ENCODE results near the gene MPDU1. TPM values are rescaled to one million over a fixed set of nuclear protein-coding genes. Genes with fewer than 3 reads are reported as not detected.

MPDU1 gene
- total RNA-seq, 1 experiment from 2014 or later: 371 TPM

DNA sequence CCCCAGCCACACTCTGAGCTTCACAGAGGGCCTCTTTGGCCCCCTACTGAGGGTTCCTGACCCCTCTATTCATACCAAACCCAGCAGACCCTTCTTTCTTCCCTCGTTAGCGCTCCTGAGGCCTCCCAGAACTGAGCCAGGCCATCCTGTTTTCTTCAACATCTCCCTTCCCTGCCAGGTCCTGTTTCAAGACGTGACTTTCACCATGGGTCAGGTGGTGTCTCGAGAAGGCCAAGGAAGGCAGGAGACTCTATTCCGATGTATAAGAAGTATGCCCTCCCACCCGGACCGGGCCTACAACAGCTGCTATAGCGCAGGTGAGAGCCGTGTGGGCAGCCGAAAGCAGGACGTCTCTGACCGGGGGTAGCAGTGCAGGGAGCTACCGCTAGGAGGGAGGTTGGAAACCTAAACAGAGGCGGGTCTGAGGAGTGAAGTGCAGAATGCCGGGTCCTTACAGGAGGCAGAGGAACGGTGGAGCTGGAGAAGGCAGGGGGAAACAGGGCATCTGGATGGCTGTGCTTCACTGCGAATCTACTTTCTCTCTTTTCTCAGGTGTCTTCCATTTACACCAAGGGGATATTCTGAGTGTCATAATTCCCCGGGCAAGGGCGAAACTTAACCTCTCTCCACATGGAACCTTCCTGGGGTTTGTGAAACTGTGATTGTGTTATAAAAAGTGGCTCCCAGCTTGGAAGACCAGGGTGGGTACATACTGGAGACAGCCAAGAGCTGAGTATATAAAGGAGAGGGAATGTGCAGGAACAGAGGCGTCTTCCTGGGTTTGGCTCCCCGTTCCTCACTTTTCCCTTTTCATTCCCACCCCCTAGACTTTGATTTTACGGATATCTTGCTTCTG lies 23.3 kb upstream of the MPDU1 start:
- peak; percentile 45 for DNase-seq (ENCODE audit: low read depth)

DNA sequence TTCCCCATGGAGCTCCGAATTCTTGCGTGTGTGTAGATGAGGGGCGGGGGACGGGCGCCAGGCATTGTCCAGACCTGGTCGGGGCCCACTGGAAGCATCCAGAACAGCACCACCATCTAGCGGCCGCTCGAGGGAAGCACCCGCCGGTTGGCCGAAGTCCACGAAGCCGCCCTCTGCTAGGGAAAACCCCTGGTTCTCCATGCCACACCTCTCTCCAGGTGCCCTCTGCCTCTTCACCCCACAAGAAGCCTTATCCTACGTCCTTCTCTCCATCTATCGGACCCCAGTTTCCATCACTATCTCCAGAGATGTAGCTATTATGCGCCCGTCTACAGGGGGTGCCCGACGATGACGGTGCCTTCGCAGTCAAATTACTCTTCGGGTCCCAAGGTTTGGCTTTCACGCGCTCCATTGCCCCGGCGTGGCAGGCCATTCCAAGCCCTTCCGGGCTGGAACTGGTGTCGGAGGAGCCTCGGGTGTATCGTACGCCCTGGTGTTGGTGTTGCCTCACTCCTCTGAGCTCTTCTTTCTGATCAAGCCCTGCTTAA lies 22.6 kb upstream of the MPDU1 start:
- peak; percentile 70 for DNase-seq (ENCODE audit: low read depth)

DNA sequence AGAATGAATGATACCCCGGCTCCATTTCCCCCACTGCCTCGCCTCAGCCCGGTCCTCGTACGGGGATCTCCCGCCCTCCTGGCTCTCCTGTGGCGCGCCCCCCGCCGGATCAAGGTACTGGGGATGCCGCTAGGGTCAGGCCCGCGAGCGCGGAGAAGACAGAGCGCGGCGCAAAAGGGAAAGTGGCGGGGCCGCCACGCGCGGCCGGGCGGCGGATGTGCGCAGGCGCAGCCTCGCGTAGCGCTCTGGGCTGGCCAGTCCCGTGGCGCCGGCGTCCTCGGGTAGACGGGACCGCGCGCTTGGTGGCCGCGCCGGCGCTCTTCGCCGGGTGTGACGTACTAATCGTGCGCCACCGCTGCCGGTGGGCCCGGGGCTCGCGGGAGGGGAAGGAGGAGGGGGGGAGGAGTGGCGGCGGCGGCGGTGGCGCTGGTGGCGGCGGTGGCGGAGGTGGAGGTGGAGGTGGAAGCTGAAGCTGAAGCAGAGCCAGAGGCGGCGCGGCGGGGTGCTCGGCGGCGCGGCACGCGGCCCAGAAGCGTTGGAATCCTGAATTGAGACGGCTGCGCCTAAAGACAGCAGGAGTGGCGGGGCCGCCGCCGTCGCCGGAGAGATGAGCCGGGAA lies 22.0 kb upstream of the MPDU1 start, which contains the start of gene SENP3:
TSS of gene SENP3 (plus strand) at position 331 of the 619 bp plus-strand sequence. CDS start 1,158 bp downstream, outside the sequence.
- DNase-seq (ENCODE audit: low read depth): peak; percentile 84

DNA sequence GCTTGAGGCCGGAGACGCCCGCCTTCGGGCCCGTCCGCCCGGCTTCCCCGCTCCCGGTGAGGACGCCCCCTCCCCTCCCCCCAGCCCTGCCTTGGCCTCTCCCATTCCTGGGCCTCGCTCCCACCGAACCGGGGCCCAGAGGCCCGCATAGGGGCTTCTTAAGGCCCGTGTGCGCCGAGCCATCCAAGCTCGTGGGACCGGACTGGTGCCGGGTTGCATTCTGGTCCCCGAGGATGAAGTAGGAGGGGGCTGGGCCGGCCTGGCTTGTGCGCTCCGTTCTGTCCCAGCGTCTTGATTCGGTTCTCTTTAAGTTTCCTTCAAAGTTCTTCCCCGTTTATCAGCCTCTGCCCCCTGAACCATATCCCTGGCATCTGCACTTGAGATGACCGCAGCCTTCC lies 21.4 kb upstream of the MPDU1 start:
- no peak for DNase-seq (ENCODE audit: low read depth)

DNA sequence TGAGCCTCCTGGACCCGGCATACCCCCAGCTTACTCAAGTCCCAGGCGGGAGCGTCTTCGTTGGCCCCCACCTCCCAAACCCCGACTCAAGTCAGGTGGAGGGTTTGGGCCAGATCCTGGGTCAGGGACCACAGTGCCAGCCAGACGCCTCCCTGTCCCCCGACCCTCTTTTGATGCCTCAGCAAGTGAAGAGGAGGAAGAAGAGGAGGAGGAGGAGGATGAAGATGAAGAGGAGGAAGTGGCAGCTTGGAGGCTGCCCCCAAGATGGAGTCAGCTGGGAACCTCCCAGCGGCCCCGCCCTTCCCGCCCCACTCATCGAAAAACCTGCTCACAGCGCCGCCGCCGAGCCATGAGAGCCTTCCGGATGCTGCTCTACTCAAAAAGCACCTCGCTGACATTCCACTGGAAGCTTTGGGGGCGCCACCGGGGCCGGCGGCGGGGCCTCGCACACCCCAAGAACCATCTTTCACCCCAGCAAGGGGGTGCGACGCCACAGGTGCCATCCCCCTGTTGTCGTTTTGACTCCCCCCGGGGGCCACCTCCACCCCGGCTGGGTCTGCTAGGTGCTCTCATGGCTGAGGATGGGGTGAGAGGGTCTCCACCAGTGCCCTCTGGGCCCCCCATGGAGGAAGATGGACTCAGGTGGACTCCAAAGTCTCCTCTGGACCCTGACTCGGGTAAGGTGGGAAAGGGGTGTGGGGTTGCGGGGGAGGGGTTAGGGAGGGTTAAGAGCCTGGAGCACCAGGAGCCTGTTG lies 20.4 kb upstream of the MPDU1 start:
- DNase-seq (ENCODE audit: low read depth): no peak

DNA sequence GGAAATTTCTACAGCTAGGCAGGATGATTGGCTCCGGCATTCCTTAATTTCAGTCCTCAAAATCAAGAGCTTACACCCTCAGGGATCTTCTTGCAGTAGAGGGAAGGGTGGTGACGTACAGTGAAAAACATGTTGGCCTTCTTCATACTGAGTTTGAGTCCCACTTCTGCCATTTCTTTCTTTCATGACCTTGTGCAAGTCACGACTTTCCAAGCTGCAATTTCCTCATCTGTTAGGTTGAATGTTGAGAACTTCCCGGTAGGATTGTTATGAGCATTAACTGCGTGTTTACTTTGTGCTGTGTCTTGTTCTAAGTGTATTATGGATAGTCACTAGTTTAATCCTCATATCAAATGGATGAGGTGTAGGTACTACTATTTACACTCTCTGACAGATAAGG lies 14.1 kb upstream of the MPDU1 start:
- no peak for DNase-seq (ENCODE audit: low read depth)

DNA sequence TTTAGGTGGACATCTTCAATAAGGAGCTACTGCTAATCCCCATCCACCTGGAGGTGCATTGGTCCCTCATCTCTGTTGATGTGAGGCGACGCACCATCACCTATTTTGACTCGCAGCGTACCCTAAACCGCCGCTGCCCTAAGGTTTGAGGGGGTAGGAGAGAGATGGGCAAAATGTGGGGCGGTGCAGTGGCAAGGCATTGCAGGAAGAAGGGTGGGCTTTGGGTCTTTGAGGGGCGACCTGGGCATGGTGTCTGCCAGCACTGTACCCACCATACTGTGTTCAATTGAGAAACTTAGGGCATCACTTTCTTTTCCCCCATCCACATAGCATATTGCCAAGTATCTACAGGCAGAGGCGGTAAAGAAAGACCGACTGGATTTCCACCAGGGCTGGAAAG lies 13.3 kb upstream of the MPDU1 start:
- no peak for DNase-seq (ENCODE audit: low read depth)

DNA sequence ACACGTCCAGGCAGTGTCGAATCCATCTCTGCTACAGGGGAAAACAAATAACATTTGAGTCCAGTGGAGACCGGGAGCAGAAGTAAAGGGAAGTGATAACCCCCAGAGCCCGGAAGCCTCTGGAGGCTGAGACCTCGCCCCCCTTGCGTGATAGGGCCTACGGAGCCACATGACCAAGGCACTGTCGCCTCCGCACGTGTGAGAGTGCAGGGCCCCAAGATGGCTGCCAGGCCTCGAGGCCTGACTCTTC lies 11.4 kb upstream of the MPDU1 start:
- DNase-seq (ENCODE audit: low read depth): no peak

DNA sequence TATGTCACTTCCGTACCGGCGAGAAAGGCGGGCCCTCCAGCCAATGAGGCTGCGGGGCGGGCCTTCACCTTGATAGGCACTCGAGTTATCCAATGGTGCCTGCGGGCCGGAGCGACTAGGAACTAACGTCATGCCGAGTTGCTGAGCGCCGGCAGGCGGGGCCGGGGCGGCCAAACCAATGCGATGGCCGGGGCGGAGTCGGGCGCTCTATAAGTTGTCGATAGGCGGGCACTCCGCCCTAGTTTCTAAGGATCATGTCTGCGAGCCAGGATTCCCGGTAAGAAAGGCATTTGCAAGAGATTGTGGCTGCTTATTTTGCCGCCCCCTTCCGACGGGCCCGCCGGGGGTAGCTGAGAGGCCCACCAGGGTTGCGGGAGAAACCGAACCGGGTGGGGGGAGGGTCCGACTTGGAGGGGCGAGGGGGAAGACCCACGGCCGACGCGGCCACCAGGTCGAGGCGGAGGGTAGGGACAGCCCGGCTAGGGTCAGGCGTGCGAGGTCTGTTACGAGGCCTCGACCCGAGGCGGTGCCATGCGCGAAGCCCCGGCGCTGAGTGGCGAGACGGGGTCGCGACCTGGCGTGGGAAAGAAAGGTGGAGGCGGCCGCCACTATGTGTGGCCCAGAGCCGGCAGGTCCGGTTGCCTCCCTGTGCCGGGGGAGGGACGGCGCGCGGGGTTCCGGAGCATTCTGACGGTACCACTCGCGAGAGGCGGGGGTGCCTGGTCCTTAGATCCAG lies 10.9 kb upstream of the MPDU1 start:
- DNase-seq (ENCODE audit: low read depth): peak; percentile 99

DNA sequence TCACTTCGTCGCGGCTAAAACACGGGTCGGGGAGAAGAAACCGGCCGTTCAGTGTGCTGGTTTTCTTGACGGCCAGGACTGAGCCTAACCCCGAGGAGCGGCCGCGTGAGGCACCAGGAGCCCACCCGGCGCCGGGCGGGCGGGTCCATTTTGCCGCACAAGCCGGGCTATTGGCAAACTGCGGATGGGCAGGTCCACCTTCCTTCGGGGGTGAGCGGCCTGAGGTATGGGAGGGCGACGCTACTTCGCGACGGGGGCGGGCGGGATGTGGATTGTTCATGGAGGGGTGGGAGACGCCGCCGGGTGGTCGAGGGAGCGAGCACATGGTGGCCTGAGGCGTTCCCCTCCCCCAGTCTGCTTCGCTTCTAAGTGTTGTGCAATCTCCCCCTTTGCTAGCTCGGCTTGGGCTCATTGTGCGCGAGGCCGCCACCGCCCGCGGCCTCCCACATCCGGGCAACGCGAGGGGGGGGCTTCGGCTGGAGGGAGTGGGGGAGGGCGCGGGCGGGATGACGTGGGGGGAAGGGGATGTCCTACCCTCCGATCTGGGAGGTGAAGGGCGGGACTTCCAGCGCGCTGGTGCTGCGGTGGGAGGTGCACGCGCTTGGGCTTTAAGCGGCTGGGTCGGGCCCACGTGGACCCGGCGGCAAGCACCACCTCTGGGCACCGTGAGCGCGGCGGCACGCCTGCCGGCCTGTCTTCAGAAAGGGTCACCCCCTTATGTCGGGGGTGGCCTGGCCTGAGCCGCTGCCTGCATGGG lies 10.2 kb upstream of the MPDU1 start:
- DNase-seq (ENCODE audit: low read depth): peak; percentile 91

DNA sequence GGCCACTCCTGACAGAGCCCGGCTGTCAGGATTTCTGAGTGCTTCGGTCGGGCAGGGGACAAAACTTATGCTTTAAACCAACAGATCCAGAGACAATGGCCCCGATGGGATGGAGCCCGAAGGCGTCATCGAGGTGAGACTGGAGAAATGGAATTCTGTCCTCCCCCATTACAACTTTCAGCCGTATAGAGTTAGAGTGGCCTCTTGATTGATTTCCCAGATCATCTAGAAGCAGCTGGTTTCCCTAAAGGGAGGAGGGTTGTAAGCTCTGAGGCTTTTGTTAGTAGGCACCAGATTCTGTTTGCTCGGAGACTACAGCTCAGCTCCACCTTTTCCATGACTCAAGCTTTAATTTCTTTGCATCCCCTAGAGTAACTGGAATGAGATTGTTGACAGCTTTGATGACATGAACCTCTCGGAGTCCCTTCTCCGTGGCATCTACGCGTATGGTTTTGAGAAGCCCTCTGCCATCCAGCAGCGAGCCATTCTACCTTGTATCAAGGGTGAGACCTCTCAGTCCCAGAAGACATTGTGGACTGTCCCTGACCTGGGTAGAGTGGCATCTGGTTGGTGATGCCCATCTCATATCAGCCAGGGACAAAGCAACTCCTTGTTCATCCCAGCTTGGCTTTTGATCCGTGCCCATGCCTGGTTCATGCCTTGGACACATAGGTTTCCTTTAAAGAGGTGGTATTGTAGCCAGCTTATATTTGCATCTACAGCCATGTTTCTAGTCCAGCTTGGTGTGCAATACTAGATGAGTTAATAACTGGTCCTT lies 9.3 kb upstream of the MPDU1 start:
- peak; percentile 44 for DNase-seq (ENCODE audit: low read depth)

DNA sequence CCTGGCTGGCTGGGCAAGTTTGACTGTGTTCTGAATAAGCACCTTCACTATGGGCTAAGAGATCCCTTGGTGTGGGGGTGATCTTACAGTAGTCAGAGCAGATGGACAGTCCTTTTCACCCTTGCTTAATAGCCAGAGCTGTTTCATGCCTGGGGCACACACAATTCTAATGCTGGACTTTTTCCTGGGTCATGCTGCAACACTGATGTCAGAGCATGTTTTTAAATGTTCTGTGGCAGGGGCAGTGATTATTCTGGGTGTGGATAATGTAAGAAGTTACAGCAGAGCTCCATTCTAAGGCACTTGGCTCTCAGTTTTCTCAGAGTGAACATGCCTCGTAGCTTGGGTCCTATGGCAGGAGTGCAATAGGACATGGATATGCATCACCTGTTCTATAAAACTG lies 8.2 kb upstream of the MPDU1 start:
- DNase-seq (ENCODE audit: low read depth): no peak

DNA sequence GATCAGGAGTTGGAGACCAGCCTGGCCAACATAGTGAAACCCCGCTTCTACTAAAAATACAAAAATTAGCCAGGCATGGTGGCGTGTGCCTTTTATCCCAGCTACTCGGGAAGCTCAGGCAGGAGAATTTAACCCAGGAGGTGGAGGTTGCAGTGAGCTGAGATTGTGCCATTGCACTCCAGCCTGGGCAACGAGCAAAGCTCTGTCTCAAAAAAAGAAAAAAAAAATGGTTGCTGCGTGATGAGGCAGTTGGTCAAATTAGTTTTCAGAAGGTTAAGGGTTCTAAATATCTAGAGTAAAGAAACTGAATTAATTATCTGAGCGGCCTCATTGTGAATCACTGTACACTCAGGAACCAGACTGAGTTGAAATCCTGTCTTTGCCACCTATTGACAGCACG lies 7.7 kb upstream of the MPDU1 start:
- DNase-seq (ENCODE audit: low read depth): no peak

DNA sequence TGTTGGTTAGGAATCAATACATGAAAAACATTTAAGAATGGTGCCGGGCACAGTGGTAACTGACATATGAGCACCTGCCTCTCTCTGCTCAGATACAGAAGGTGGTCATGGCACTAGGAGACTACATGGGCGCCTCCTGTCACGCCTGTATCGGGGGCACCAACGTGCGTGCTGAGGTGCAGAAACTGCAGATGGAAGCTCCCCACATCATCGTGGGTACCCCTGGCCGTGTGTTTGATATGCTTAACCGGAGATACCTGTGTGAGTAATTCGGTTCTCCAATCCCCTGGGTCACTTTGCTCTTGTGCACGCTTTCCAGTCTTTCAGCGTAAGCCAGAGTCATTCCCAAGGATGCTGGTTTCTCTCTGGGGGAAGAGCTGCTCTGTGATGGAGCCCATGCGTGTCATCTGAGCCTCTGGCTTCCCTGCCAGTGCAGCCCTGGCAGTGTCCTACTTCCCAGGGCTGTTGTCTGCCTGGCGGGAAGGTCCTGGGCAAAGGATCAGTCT lies 7.2 kb upstream of the MPDU1 start:
- DNase-seq (ENCODE audit: low read depth): no peak

DNA sequence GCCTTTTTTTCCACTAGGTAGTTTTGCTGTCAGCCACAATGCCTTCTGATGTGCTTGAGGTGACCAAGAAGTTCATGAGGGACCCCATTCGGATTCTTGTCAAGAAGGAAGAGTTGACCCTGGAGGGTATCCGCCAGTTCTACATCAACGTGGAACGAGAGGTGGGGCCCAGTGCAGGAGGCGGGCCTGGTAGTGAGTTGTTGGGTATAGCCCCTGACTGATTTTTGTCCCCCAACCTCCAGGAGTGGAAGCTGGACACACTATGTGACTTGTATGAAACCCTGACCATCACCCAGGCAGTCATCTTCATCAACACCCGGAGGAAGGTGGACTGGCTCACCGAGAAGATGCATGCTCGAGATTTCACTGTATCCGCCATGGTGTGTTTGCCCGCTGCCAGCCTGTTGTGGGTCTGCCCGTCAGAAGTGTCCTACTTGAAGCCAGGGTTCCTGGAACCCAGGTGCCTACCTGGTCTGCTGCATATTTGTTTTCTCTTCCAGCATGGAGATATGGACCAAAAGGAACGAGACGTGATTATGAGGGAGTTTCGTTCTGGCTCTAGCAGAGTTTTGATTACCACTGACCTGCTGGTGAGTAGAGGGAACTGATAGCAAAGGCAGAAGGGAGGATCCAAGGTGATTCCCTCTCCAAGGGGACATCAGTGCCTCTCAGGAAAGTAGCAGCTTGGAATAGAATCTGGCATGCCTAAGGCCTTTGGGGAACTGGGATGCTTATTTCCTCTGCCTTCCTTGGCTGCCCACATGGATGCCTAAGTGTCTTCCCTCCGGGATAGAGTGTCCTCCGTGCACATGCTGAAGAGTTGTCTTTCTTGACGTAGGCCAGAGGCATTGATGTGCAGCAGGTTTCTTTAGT lies 6.1 kb upstream of the MPDU1 start:
- DNase-seq (ENCODE audit: low read depth): no peak

DNA sequence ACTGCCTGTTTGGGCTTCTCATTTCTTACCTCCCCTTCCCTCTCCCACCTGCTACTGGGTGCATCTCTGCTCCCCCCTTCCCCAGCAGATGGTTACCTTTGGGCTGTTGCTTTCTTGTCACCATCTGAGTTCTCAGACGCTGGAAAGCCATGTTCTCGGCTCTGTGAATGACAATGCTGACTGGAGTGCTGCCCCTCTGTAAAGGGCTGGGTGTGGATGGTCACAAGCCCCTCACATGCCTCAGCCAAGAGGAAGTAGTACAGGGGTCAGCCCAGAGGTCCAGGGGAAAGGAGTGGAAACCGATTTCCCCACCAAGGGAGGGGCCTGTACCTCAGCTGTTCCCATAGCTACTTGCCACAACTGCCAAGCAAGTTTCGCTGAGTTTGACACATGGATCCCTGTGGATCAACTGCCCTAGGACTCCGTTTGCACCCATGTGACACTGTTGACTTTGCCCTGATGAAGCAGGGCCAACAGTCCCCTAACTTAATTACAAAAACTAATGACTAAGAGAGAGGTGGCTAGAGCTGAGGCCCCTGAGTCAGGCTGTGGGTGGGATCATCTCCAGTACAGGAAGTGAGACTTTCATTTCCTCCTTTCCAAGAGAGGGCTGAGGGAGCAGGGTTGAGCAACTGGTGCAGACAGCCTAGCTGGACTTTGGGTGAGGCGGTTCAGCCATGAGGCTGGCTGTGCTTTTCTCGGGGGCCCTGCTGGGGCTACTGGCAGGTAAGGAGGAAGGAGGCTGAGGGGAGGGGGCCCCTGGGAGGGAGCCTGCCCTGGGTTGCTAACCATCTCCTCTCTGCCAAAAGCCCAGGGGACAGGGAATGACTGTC lies 4.4 kb upstream of the MPDU1 start, which contains the start of gene CD68:
TSS of gene CD68 (plus strand) at position 638 of the 833 bp plus-strand sequence. CDS start at position 678, 40 bp downstream.
- peak; percentile 96 for DNase-seq (ENCODE audit: low read depth)

DNA sequence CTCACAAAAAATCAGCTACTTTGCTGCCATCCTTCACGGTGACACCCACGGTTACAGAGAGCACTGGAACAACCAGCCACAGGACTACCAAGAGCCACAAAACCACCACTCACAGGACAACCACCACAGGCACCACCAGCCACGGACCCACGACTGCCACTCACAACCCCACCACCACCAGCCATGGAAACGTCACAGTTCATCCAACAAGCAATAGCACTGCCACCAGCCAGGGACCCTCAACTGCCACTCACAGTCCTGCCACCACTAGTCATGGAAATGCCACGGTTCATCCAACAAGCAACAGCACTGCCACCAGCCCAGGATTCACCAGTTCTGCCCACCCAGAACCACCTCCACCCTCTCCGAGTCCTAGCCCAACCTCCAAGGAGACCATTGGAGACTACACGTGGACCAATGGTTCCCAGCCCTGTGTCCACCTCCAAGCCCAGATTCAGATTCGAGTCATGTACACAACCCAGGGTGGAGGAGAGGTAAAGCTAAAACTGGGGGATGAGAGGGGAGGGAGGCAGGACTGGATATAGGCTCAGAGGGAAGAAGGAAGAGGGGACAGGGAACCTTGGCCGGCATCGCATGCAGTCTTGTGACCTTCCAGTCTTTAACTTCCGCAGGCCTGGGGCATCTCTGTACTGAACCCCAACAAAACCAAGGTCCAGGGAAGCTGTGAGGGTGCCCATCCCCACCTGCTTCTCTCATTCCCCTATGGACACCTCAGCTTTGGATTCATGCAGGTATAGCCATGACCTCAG lies 3.6 kb upstream of the MPDU1 start:
- DNase-seq (ENCODE audit: low read depth): no peak

Measured in LHCN-M2 (cell line).